ENCODE measurements around the gene NPAS1.

NPAS1 gene

GRCh38 chr19:47089767-47090350 is 70.2 kb downstream of the NPAS1 start:
- DNase-seq = no peak

DNA sequence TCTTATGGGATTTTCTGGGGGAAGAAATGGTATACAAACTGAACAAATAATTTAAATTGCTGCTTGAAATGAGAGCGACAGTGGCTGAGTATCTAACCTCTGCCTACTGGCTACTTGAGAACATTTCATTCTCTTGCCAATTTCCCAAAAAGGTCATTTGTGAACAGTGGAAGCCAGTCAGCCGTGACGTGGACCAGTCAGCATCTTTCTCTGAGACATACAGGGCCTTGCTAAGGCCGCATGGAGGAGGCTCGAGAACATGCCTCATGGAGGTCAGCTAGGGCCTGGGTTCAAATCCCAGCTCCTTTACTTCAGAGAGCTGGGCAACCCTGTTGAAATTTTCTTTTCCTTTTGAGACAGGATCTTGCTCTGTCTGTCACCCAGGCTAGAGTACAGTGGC is 73.6 kb downstream of the NPAS1 start:
- no peak for DNase-seq

DNA sequence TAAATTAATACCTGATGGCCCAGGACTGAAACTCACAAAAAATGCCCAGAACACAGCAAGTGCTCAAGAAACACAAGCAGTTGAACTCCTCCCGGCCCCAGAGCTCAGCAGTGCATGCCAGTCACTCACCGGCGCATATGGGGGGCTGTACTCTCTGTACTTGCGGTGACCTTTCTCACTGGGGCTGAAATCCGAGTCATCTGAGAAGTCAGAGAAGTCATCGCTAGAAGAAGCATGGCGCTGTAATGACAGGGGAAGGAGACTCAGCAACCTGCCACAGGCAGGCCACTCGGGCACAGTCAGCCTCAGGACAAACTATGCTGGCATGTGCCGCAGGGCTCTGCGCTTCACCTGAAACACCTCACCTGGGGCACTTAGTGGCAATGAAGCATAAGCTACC is 74.2 kb downstream of the NPAS1 start:
- DNase-seq = peak; percentile 36

DNA sequence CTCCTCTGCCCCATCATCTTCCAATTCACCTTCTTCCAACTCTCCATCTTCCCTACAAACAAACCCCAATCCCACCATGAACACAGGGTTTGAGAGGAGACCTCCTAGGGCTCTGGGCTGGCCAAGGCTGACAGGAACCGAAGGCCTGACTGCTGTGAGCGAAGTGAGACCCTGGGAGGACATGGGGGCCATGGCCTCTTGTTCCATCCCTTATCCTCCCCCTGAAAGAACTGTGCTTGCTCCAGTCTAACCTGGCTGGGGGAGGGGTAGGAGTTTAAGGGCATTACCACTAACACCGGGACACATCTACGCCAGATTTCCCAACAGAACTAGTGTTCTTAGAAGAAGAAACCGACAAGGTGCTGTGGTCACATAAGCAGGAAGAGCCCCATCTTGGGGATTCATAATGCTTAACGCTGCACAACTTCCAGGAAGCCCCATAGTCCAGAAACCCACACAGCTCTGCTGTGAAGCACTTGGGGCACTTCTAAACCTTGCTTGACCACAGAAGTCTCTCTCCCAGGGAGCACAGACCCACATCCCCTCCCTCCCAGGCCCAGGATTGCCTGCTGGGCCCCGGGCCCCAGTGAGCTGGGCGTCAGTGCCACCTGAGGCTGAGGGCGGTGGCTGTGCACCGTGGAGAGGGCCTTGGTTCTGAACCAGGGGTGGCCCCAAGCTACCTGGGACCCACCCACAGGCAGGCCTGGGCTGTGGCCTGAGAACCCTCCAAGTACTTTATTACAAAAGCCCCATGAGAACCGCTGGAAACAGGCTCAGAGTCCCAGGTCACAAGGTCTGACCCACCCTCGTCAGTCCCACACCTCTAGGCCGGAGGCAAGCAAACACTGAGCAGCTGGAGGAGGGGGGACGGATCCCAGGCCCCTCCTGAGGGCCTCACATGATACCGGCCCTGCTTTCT is 75.2 kb downstream of the NPAS1 start:
- peak; percentile 54 for DNase-seq

Measured in stimulated activated CD4-positive, alpha-beta T cell treated with anti-CD3 and anti-CD28 coated beads, Interleukin-15, amount 100 ng/mL, for 24 hours (primary cell).